ENCODE results near the gene ANP32A. TPM values are rescaled to one million over a fixed set of nuclear protein-coding genes. Genes with fewer than 3 reads are reported as not detected.

ANP32A gene
- total RNA-seq, 1 experiment from 2014 or later, result 120 TPM

- no peak for DNase-seq (ENCODE audit: low read depth)
These were observed 65.0 kb downstream of the ANP32A start for GRCh38 chr15:68755731-68756130.

DNA sequence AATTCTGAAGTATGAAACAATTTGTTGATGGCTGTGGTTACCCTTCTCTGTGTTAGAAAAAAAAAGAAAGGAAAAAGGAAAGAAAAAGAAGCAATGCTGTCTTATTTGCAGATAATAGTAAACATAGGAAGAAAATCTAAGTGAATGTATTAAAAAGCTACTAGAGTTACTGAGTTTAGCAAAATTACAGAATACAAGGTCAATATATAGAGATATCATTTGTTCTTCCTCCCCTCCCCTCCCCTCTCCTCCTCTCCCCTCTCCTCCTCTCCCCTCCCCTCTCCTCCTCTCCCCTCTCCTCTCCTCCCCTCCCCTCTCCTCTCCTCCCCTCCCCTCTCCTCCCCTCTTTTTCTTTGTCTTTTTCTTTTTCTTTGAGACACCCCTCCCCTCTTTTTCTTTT lies 69.1 kb downstream of the ANP32A start:
- no peak for DNase-seq (ENCODE audit: low read depth)

DNA sequence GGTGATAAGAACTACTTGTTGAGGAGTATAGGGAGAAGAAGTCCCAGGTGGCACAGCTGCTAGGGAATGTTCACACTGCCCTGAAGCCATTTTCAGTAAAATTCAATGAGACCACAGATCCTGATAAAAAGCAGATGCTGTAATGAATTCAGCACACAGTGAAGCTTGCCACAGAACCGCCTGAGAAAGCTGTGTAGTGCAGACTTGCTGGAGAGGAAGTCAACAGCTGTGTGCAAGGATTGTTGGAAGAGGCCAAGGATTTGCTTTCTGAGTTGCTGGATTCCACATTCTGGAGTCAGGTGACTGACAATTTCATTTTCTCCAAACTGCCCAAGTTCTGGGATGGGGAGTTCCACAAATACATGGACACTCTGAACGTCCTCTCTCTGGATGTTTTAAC lies 70.9 kb downstream of the ANP32A start:
- DNase-seq (ENCODE audit: low read depth), result no peak

- no peak for DNase-seq (ENCODE audit: low read depth)
These were observed 71.3 kb downstream of the ANP32A start for GRCh38 chr15:68749365-68749764.

DNA sequence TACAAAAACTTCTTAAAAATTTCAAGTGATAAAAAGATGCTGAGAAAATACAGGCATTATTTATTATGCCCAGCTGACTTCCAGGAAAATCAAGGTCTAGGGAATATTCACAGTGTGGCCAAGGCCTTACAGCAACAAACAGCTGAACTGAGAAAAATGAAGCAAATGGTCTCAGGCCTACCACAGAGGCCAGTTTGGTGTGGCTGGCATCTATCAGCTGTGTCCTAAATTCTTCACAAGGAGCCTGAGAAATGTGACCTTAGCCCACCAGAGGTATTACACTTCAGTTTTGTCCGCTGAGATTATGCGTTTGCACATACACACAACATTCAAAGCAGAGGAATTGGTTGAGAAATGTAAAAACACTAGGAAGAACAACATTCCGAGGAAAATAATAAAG lies 77.4 kb downstream of the ANP32A start:
- DNase-seq (ENCODE audit: low read depth), result no peak

DNA sequence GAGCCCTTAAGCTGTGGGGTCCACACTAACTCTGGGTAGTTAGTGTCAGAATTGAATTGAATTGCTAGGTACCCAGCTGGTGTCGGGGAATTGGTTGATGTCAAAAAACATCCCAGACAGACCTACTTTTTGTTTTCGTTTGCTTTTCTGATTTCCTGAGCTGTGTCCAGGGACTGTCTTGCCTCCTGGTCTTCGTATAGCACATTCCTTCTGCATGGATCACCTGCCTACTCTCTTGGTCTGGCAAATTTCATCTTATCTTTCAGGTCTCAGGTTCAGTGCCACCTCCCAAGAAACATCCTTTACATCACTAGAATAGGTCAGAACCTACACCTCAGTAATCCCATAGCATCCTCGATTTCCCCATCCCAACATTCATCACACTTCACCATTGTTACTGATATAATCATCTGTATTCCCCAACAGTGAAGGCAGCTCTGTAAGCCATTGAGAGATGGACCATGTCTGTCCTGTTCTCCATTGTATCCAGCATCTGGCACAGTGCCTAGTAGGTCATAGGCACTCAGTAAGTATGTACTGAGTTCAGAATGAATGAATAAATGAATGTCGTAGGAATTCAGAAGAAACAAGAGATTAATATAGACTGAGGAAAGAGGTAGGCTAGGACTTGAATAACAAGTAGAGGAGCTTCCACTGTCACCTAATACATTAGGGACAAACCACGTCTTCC lies 81.2 kb downstream of the ANP32A start:
- no peak for DNase-seq (ENCODE audit: low read depth)

GRCh38 chr15:68735610-68736009 lies 85.1 kb downstream of the ANP32A start:
- no peak for DNase-seq (ENCODE audit: low read depth)

DNA sequence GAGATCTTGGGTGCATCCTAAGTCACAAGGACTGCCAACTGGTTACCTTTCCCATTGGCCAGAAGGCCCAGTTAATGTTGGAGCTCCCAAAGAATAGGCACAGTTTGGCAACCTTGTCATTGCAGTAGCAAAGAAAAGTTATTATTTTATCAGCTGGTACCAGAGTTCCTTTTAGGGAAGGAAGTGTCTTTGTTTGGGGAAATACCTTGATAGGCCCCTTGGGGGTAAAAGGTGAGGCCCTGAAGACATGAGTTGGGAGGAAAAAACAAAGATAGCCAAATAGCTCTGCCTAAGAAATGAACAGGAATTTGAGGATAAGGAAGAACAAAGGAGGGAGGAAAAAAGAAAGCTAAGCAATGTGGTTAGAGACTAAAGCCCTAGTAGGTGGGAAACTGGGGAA lies 85.8 kb downstream of the ANP32A start:
- DNase-seq (ENCODE audit: low read depth), result no peak

DNA sequence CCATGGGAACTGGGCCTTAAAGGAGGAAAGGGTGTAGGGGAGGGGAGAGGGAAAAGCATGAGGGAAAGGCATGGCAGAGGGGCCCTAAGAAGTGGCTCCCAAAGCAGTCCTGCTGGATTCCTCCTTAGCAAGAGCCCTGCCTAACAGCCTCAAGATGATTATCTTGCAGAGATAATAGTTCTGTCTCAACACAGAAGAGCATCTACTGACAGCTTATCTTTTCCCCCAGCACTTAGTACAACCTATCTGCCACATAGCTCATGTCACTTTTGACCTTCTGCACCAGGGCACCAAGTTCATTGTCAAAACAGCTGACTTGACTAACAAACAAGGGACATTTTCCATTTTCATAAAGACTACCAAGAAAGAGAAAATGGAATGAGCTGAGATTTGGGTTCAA lies 86.3 kb downstream of the ANP32A start:
- no peak for DNase-seq (ENCODE audit: low read depth)

GRCh38 chr15:68733666-68734065 lies 87.0 kb downstream of the ANP32A start:
- DNase-seq (ENCODE audit: low read depth), result no peak

GRCh38 chr15:68732451-68732850 lies 88.2 kb downstream of the ANP32A start:
- DNase-seq (ENCODE audit: low read depth), result no peak

- DNase-seq (ENCODE audit: low read depth), result no peak
These were observed 89.5 kb downstream of the ANP32A start for GRCh38 chr15:68730976-68731897.

DNA sequence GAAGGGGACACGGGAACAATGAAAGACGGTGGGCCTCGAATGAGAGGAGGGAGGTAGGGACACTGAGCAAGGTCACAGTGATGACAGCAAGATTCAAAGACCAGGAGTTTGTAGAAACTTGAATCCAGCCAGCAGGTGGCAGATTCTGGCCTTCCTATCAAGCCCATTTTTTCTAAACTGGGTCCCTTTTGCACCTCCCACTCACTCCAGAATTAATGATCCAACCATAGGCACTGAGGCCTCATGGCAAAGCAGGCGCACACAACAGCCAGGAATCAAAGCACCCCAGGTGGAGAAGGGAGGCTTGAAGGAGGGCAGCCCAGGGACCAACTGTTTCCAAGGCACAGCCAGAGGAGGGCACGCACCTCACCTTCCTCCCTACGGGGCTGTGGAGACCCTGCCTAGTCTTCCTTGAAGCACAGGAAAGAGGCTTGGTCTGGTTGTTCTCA lies 90.2 kb downstream of the ANP32A start:
- peak; percentile 38 for DNase-seq (ENCODE audit: low read depth)

DNA sequence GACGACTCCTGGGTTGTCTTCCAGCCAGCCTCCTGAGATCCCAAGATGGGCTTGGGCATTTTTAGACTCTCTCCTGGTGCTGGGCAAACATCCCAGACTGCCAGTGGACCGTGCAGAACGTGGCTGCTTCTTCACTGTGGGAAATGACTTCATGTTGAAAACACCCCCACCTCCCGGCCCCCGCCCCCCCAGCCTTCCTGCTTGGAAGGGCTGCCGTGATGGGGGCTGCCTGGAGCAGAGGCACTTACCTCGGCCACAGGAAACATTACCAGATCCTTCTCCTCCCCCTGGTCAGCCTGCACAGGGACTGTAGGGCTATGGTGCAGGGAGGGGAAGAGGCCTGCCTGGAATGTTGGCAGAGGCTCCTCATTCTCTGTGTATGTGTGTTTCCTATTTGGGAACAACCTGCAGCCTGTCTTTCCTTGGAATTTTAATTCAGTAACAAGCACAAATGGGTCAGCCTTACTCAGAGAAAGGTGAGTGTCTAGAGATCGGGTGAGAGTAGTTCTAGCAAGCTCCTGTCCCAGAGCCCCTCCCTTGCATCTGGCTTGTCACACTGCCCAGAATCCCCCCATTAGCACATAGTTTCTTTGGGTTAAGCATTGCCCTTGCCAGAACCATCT lies 90.8 kb downstream of the ANP32A start:
- DNase-seq (ENCODE audit: low read depth), result peak; percentile 6

Small RNA genes within 50 kb of the gene (small RNA-seq; reads per million reads assigned to genes)
- not detected for gene MIR4312

Other genes with a start within 250 kb of the ANP32A start
- gene CORO2B, start 241.9 kb downstream of the ANP32A start, total RNA-seq (2014; rRNA removed; shearing (Covaris generic)), result 12.3 and 15.9 TPM in 2 replicates
- gene SPESP1, start 109.6 kb upstream of the ANP32A start, total RNA-seq (2014; rRNA removed; shearing (Covaris generic)), result not detected in 2 replicates
- gene NOX5, start 193.8 kb upstream of the ANP32A start, total RNA-seq (2014; rRNA removed; shearing (Covaris generic)), result 0.03 and 1.1 TPM in 2 replicates

All from HT1080 (cell line).